HL-60 (cell line): ENCODE results near the gene PDE8B.

Experiments used
- CTCF ChIP-seq: IDR thresholded peaks from one replicate; pipeline ENCODE4 v1.5.1; 2011; ENCODE audit warnings: low read length, control low read depth, inconsistent platforms; ENCODE audit not compliant: insufficient read depth
- GABPA ChIP-seq: IDR thresholded peaks from 2 replicates; pipeline ENCODE4 v1.6.1; 2012; ENCODE audit warnings: low read depth
- POLR2AphosphoS5 ChIP-seq: IDR thresholded peaks from 2 replicates; pipeline ENCODE4 v1.6.1; 2012; ENCODE audit warnings: low read depth
- REST ChIP-seq: IDR thresholded peaks from 2 replicates; pipeline ENCODE4 v1.6.1; 2012; ENCODE audit warnings: low read depth; ENCODE audit not compliant: insufficient replicate concordance

GRCh38 chr5:77396017-77396416, 185.5 kb downstream of the PDE8B start:
- TF ChIP-seq CTCF: no peak
- TF ChIP-seq POLR2AphosphoS5: no peak
- no peak for TF ChIP-seq GABPA
- no peak for TF ChIP-seq REST
